GM19238 (cell line): ENCODE data around the gene KCP.

Experiments
- DNase-seq: peaks from one replicate; pipeline ENCODE4 v3.0.0; 2011; ENCODE audit warnings: low spot score; ENCODE audit not compliant: insufficient read length

Gene KCP

DNA sequence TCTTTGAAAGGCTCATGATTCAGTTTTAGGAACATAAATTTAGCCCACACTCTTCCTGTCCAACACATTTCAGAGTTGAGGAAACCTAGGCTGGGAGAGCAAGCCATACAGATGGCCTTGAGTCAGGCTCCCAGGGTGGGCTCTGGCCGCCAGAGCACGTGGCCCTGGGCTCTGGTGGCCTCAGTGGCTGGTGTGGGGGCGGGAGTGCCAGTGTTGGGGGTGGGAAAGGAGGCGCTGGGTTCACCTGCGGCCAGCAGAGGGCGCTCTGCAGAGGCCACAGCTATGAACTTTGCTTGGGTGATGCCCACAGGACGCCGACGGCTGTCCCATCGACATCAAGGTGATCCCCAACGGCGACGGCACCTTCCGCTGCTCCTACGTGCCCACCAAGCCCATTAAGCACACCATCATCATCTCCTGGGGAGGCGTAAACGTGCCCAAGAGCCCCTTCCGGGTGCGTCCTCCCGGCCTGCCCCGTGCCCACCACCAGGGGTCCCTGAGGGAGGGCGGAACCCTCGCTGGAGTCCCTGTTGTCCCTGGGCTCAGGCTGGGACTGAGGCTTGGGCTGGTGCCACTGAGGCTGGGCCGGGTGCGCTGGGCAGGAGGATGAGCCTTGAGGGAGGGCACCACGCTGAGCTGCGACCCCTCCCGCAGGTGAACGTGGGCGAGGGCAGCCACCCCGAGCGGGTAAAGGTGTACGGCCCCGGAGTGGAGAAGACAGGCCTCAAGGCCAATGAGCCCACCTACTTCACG, 68.4 kb downstream of the KCP start:
- peak; percentile 84 for DNase-seq

DNA sequence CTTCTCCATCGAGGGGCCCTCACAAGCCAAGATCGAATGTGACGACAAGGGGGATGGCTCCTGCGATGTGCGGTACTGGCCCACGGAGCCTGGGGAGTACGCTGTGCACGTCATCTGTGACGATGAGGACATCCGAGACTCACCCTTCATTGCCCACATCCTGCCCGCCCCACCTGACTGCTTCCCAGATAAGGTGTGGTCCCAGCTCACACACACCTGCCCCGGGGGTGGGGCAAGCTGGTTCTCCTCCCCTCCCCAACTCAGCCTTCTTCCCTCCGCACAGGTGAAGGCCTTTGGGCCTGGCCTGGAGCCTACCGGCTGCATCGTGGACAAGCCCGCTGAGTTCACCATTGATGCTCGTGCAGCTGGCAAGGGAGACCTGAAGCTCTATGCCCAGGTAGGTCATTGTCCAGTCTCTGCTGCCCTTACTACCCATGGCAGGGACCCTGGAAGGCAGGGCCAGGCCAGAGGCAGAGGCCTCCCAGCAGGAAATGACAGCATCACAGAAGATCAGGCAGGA, 69.3 kb downstream of the KCP start:
- no peak for DNase-seq

DNA sequence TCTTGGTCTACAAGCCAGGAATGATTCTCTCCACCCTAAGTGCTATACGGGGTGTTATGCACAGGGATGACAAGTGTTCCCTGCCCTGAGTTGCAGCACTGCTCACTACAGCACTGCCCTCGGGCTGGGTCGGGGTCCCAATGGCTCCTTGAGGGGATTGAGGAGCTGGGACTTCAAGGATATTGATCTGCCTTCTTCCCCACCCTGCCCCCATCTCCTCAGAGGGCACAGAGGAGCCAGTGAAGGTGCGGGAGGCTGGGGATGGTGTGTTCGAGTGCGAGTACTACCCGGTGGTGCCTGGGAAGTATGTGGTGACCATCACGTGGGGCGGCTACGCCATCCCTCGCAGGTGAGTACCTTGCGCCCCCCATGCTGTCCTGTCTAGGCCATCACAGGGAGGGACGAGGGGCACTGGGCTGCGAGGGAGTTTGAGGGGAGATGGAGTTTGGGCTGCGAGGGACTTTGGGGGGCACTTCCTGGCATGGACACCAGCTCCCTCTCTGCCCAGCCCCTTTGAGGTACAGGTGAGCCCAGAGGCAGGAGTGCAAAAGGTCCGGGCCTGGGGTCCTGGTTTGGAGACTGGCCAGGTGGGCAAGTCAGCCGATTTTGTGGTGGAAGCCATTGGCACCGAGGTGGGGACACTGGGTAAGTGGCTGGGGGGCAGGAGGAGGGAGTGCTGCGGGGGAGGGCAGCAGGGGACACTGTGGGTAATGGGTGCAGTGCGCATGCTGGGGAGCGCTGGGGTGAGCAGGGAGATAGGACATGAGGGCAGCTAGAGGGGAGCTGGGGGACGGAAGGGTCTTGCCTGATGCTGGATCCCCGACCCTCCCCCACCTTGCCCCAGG, 70.0 kb downstream of the KCP start:
- no peak for DNase-seq

DNA sequence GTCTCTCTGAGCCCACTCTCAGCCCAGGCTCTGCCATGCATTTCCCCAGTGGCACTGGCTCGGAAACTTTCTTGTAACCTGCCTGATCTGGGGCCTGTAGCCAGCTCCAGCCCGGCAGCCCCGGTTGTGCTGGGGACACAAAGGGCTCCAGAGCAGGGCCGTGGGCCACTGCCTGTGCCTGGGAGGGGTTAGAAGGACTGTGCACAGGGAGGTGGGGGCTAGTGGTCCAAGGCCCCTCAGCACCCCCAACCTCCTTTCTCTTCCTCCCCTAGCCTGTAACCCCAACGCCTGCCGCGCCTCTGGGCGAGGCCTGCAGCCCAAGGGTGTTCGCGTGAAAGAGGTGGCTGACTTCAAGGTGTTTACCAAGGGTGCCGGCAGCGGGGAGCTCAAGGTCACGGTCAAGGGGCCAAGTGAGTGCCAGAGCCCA, 70.7 kb downstream of the KCP start:
- DNase-seq, result no peak

DNA sequence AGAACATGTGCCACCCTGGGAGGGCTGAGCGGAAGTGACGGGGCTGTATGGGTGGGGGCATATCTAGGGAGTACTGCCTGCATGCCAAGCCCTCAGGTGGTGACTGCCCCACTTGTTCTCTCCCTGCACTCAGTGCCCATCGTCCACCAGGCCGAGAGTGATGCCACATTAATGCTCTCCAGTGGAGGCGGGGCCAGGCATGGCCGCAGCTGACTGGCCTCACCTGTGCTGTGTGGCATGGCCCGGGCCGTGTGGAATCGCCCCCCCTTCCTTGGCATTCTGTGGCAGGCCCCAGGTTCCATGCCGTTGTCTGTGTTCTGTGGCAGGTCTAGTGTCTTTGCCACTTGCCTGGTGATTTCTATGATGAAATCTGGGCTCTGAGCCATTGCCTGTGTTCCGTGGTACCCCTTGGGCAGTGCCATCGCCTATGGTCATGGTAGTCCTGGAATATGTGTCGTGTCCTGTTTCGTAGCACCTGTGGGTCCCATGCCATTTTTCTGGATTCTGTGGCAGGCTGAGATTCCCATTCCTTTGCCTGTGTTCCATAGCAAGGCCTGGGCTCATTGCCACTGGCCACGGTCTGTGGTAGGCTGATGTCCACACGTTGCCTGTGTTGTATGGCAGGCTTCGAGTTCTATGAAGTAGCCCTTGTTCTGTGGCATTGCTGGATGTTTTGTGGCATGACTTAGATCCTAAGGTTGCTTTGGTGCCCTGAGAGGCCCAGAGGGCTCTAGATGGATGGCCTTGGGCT, 71.4 kb downstream of the KCP start:
- no peak for DNase-seq

DNA sequence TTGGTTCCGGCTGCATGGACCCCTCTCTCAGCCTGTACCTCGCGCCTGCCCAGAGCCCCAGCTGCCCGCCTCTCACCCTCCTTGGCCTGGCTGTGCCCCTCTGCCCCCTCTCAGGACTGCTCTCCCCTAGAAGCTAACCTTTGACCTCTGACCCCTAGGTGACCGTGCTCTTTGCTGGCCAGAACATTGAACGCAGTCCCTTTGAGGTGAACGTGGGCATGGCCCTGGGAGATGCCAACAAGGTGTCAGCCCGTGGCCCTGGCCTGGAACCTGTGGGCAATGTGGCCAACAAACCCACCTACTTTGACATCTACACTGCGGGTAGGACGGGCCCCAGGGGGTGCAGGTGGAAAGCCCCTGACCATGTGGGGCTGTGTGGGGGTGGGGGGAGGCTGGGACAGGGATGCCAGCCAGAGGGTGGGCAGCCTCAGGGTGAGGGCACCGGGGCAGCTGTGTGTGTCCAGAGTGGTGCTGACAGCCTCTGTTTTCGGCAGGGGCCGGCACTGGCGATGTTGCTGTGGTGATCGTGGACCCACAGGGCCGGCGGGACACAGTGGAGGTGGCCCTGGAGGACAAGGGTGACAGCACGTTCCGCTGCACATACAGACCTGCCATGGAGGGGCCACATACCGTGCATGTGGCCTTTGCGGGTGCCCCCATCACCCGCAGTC, 72.3 kb downstream of the KCP start:
- no peak for DNase-seq

DNA sequence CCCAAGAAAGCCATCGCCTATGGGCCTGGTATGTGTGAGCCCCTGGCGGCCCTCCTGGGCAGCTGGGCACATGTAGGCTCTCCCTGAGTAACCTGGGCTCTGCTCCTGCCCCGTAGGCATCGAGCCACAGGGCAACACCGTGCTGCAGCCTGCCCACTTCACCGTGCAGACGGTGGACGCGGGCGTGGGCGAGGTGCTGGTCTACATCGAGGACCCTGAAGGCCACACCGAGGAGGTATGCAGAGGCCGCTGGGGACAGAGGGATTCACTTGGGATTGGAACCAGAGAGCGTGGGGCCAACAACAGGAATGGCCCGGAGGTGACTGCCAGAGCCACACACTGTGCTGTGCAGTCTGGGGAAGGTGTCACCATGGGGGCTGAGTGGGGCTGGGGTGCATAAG, 73.0 kb downstream of the KCP start:
- DNase-seq, result no peak

DNA sequence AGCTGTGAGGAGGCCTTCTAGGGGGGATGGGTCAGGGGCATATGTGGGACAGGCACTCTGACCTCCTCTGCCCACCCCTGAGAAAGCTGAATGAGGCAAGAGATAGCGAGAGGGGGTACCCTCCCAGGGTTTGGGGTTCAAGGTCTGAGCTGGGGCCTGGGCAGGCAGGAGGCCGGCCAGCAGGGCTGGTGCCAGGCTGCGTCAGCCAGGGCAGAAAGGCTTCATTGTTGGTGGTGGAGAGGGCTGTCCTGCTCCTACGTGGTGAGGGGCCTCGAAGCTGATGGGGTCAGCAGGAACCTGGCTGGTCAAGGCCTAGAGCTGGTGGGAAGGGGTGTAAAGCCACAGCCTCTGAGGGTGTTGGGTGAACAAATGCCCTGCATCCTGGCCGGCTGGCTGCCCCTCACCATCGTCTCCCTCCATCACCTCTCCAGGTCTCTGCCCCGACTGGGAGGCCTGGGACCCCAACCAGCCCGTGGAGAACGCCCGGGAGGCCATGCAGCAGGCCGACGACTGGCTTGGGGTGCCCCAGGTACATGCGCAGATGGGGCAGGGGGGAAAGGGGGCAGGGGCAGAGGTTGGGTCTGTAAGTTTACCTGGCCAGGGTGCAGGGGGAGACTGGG, 73.7 kb downstream of the KCP start:
- DNase-seq, result no peak

DNA sequence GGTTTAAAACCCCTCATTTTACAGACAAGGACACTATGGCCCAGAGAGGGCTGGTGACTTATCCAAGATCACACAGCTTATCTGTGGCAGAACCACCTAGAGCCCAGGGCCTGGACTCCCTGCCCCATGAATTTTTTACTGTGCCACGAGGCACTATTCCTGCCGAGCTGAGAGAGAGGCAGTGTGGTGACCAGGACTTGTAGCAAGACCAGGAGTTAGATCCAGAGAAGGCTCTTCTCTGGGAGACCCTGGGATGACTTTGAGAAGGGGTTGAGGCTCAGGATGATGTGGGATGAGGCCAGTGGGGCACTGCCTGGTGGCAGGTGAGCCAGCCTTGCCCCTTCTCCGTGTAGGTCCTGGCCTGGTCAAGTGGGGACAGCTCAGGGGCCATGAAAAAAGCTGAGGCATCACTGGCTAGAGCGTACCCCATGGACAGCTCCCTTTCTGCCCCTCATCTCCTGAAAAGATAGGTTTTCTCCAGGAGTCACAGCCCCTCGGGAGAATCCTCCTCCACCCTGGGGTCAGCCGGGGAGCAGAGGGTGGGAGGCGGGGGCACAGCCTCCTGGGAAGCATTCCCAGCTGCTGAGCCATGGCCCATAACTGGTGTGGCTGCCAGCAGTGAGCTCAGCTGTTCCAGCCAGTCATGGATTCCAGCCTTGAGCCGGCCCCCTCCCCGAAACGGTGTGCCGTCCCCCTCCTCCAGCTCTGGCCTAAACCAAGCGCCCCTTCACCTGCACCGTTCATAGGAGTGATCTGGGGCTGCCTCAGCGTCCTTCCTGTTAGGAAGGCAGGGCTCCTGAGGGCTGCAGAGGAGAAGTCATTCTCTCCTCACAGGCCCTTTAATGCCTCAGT, 74.5 kb downstream of the KCP start:
- DNase-seq, result no peak

DNA sequence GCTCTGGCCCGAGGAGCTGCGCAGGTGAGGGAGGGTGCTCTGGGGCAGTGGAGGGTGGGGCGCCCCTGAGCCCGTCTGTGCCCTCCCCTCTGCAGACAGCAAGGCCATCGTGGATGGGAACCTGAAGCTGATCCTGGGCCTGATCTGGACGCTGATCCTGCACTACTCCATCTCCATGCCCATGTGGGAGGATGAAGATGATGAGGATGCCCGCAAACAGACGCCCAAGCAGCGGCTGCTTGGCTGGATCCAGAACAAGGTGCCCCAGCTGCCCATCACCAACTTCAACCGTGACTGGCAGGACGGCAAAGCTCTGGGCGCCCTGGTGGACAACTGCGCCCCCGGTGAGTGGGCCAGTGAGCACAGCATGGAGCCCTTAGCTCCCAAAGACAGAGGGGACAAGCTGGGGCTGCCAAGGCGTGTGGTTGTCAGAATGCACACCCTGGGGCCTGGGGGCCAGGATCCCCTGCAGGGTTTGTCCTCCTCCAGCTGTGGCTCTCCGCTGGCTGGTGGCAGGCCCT, 75.2 kb downstream of the KCP start:
- DNase-seq, result no peak

DNA sequence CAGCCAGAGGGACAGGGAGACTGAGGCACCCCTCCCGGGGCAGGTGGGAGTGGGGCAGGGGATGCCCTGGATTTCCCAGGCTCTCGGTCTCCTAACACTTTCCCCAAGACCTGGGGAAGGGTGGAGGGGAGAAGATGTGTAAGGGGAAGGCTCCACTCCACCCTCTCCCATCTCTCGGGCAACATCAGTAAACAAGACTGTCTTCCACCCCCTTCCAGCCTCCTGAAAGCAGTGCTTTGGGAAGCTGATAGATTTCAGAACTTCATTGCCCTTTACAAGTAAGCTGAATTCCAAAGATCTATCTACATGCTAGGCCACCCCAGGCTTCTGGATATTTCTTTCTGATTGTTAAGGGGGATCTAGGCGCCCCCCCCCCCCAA, 76.6 kb downstream of the KCP start:
- no peak for DNase-seq

DNA sequence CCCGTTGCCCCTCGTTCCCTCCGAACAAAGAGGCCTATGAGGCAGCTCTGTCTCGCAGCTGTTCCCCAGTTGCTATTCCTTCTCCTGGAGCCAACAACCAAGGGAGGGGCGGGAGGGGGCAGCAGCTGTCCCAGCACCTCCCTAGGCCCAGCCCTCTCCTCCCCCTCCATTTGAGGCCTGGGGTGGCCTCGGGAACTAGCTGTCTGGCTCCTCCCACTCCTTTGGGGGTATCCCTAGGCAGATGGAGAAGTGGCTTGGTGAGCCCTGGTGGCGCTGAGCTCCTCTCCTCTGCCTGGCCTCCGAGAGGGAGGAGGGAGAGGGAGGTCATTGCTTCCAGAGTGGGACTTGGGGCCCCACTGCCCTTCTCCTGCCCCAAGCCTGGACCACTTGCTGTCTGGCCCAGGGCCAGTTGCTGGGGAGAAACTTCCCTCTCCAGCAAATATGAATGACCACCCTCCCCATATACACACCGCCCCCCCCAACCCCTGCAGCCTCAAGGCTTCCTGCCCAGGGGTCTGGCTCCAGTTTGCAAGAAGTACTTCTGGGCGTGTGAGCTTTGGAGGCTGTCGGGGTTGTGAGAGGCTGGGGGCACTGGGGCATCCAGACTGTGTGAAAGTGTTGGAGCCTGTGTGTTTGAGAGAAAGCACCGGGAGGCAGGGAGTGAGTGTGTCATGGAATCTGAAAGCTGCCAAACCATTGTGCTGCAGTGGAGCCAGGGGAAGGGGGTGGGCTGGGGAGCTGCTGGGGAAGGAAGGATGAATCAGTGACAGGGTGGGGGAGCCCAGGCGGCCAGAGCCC, 77.2 kb downstream of the KCP start:
- no peak for DNase-seq

DNA sequence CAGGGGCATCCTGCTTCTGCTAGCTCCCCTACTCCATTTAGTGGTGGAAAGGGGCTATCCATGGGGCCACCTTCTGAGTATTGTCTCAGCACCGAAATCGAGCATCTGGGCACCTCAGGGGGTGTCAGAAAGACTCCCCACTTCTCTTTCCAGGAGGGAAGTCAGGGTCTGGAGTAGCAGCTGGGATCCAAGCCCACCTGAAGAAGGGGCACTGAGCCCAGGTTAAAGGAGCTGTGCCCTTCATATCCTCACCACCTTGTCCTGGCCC, 77.7 kb downstream of the KCP start:
- no peak for DNase-seq

DNA sequence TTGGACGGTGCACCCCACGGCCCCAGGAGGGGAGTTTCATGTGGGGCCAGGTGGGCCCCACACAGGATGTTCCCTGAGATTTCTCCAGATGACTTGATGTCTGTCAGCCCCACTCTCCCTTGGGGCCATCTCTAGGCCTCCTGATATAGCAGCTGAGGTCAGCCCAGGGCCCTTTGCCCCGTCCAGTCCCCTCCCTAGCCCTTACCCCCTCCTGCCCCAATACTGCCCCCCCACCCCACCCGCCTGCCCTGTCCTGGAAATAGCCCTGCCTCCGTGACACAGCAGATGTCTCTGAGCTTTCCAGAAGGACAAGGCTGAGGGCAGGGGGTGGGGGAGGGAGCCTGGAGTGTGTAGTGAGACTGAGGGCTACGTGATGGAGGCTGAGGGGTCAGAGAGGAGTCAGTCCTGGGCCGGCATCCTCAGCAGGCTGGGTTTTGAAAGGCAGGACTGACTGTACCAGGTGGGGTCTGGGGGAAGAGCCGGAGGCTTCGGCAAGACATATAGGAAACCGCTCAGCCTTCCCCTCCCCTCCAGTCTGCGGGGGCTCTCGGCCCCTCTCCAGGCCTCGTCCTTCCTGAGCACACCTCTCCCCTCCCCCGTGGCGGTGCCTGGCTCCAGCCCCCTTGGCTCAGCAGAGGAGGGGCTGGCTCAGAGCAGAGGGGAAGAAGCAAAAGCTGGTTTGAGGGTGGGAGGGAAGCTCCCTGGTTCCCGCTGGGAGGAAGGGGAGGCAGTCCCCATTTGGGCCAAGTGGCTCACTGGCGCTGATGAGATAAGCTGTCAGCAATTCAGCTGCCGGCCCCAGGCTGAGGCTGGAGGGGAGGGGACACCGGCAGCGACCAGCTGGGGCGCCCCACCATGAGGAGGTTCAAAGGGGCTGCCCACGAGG, 78.3 kb downstream of the KCP start:
- no peak for DNase-seq

DNA sequence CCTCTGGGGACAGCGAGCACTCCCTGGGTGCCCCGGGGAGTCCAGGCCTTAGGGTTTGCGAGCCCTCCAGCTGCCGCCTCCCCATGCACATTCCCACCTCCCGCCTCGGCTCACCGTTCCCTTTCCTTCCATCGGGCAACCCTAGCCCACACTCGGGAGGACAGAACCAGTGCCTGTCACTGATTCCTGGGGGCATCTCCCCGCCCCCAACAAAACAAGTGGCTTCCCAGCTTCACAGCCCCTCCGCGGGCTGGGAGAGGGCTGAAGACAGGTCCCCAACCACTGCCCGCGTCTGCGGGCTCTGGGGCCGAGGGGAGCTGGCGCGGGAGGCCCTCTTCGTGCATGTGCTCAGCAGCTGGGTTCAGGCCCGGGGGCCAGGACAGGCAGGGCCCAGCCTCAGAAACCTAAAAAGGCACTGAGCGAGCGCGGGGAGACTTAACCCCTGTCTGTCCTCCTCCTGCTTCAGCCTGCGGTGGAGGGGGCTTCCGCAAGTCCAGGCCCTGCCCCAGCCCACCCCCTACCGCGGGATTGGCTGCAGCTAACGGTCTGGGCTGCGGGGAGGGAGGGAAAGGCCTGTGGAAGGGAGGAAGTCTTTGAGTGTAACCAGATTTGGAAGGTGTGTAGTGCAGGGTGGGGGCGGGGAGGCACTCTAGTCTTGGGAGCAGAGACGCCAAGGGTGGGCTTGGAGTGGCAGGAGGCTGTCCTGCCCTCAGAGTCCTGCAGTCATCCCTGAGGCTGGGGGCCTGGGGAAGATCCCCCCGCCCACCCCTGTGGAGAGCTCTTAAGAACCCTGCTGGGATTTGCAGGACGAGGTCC, 79.1 kb downstream of the KCP start:
- no peak for DNase-seq

DNA sequence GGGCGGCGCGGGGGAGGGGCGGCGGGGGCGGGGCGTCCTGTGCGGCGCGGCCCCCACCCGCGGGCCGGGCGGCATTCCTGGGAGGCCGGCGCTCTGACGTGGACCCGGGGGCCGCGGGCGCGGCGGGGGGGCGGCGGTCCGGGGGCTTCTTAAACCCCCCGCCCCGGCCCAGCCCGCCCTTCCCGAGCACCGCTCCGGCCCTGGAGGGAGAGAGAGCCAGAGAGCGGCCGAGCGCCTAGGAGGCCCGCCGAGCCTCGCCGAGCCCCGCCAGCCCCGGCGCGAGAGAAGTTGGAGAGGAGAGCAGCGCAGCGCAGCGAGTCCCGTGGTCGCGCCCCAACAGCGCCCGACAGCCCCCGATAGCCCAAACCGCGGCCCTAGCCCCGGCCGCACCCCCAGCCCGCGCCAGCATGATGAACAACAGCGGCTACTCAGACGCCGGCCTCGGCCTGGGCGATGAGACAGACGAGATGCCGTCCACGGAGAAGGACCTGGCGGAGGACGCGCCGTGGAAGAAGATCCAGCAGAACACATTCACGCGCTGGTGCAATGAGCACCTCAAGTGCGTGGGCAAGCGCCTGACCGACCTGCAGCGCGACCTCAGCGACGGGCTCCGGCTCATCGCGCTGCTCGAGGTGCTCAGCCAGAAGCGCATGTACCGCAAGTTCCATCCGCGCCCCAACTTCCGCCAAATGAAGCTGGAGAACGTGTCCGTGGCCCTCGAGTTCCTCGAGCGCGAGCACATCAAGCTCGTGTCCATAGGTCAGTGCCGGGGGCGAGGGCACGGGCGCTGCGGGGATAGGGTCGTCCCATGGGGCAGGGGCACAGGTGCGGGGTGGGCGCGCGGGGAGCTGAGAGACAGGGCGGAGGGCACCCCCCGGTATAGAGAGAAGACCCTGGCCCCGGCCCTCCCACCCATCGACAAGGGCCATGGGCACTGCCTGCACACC, 80.0 kb downstream of the KCP start, which contains the start of gene FLNC:
FLNC (plus strand) TSS at position 176 of the 947 bp plus-strand sequence; CDS start at position 408, 232 bp downstream.
- no peak for DNase-seq
